Left kidney (tissue), 8 donors: Measurements from ENCODE around the gene TBL1X. TPM values are rescaled to one million over a fixed set of nuclear protein-coding genes. Genes with fewer than 3 reads are reported as not detected.
"Not testable (repeated sequence)": the region's sequence is repeated elsewhere in the genome, so short reads cannot be mapped to it uniquely, and the experiment has no call there.

Experiments used
- DNase-seq: peaks from one replicate; pipeline ENCODE4 v3.0.0-alpha.2; 2013
- long read RNA-seq, 8 donors: transcript quantifications; one replicate each; lab custom pipeline, GENCODE V29; 2026
- polyA plus RNA-seq: library from polyadenylated mRNA; unstranded; fragments of 120-200 nt; gene quantifications from one replicate; pipeline ENCODE4 v1.2.1, GENCODE V29; 2013; ENCODE audit not compliant: insufficient read length

TBL1X gene
- polyA plus RNA-seq = 26.8 TPM
- long read RNA-seq, donor 1, full-length matches to known transcripts = 1 of 1 reads
- long read RNA-seq, donor 1, partial matches to known transcripts = 0 of 1 reads
- long read RNA-seq, donor 1, other reads (novel, unspliced or antisense) = 0 of 1 reads
- long read RNA-seq, donor 2, full-length matches to known transcripts = 3 of 20 reads
- long read RNA-seq, donor 2, partial matches to known transcripts = 11 of 20 reads
- long read RNA-seq, donor 2, other reads (novel, unspliced or antisense) = 6 of 20 reads
- long read RNA-seq, donor 3, full-length matches to known transcripts = 1 of 1 reads
- long read RNA-seq, donor 3, partial matches to known transcripts = 0 of 1 reads
- long read RNA-seq, donor 3, other reads (novel, unspliced or antisense) = 0 of 1 reads
- long read RNA-seq, donor 4 = 0 reads
- long read RNA-seq, donor 5, full-length matches to known transcripts = 1 of 27 reads
- long read RNA-seq, donor 5, partial matches to known transcripts = 11 of 27 reads
- long read RNA-seq, donor 5, other reads (novel, unspliced or antisense) = 15 of 27 reads
- long read RNA-seq, donor 6, full-length matches to known transcripts = 4 of 11 reads
- long read RNA-seq, donor 6, partial matches to known transcripts = 0 of 11 reads
- long read RNA-seq, donor 6, other reads (novel, unspliced or antisense) = 7 of 11 reads
- long read RNA-seq, donor 7, full-length matches to known transcripts = 5 of 67 reads
- long read RNA-seq, donor 7, partial matches to known transcripts = 62 of 67 reads
- long read RNA-seq, donor 7, other reads (novel, unspliced or antisense) = 0 of 67 reads
- long read RNA-seq, donor 8, partial matches to known transcripts = 5 of 5 reads
- long read RNA-seq, donor 8, other reads (novel, unspliced or antisense) = 0 of 5 reads

- no peak for DNase-seq
Measured at GRCh38 chrX:9464435-9465371, at the start of gene TBL1X. TSS of gene TBL1X (plus strand) at chrX:9465058. CDS start at chrX:9653587, 188,529 bp downstream.

GRCh38 chrX:9416562-9417348 is 48.1 kb upstream of the TBL1X start:
- no peak for DNase-seq

- DNase-seq = no peak
Measured at GRCh38 chrX:9418262-9418661, 46.6 kb upstream of the TBL1X start.

GRCh38 chrX:9420275-9421265 is 44.3 kb upstream of the TBL1X start:
- no peak for DNase-seq

GRCh38 chrX:9429767-9430166 is 35.1 kb upstream of the TBL1X start:
- no peak for DNase-seq

- no peak for DNase-seq
Measured at GRCh38 chrX:9430346-9430921, 34.4 kb upstream of the TBL1X start.

- no peak for DNase-seq
Measured at GRCh38 chrX:9431281-9431680, 33.6 kb upstream of the TBL1X start.

GRCh38 chrX:9433596-9433995 is 31.3 kb upstream of the TBL1X start:
- DNase-seq = no peak

- no peak for DNase-seq
Measured at GRCh38 chrX:9434051-9434550, 30.8 kb upstream of the TBL1X start.

GRCh38 chrX:9435086-9435485 is 29.8 kb upstream of the TBL1X start:
- not testable (repeated sequence) for DNase-seq

- no peak for DNase-seq
Measured at GRCh38 chrX:9436812-9437211, 28.0 kb upstream of the TBL1X start.

- DNase-seq = no peak
Measured at GRCh38 chrX:9438933-9439494, 25.8 kb upstream of the TBL1X start.

GRCh38 chrX:9440116-9440844 is 24.6 kb upstream of the TBL1X start:
- DNase-seq = no peak

- DNase-seq = no peak
Measured at GRCh38 chrX:9442056-9442455, 22.8 kb upstream of the TBL1X start.

- no peak for DNase-seq
Measured at GRCh38 chrX:9443327-9443726, 21.5 kb upstream of the TBL1X start.

GRCh38 chrX:9447906-9448305 is 17.0 kb upstream of the TBL1X start:
- no peak for DNase-seq

- no peak for DNase-seq
Measured at GRCh38 chrX:9456250-9457074, 8.4 kb upstream of the TBL1X start.
